Stomach (tissue), 9 donors: ENCODE measurements around the gene GPR52. TPM values are rescaled to one million over a fixed set of nuclear protein-coding genes. Genes with fewer than 3 reads are reported as not detected.

ENCODE experiments used
- DNase-seq, 2 donors: peaks; one replicate each; pipeline versions ENCODE4 v3.0.0 to v3.0.0-alpha.2; 2013 to 2019
- H3K27ac ChIP-seq, 5 donors: fragments of 200-600 bp in 4 of 5; sonication (generic) in 4 of 5; one replicate each; pipeline ENCODE4 v1.5.1; 2013 to 2019; ENCODE audit warnings: mild to moderate bottlenecking in 1 of 5, moderate library complexity in 1 of 5
- H3K27me3 ChIP-seq, 3 donors: fragments of 200-600 bp; sonication (generic); one replicate each; pipeline ENCODE4 v1.5.1; 2017 to 2019; ENCODE audit warnings: mixed run types in 1 of 3
- H3K36me3 ChIP-seq, 4 donors: fragments of 200-600 bp; sonication (generic); 1 replicate in 3 of 4; 2 replicates in 1 of 4; pipeline ENCODE4 v1.5.1; 2016 to 2019
- H3K4me1 ChIP-seq, 4 donors: fragments of 200-600 bp; sonication (generic); one replicate each; pipeline ENCODE4 v1.5.1; 2016 to 2019
- H3K4me3 ChIP-seq, 4 donors: fragments of 200-600 bp; sonication (generic) in 3 of 4; one replicate each; pipeline ENCODE4 v1.5.1; 2016 to 2019; ENCODE audit warnings: mild to moderate bottlenecking in 1 of 4
- H3K9me3 ChIP-seq, 4 donors: fragments of 200-600 bp; sonication (generic); one replicate each; pipeline ENCODE4 v1.5.1; 2016 to 2019
- CTCF ChIP-seq, 7 experiments: fragments of 450-650 bp in 4 of 7; fragments of 200-600 bp in 3 of 7; sonication (generic) in 3 of 7; IDR thresholded peaks; one replicate each; pipeline ENCODE4 v1.5.1; 2016 to 2019; ENCODE audit warnings: antibody characterized with exemption in 7 of 7, control low read depth in 2 of 7, mild to moderate bottlenecking in 1 of 7
- EP300 ChIP-seq: sonication (generic); formaldehyde crosslinking; IDR thresholded peaks from one replicate; pipeline ENCODE4 v1.6.1; 2017; ENCODE audit warnings: antibody characterized with exemption
- POLR2A ChIP-seq, 4 donors: fragments of 450-650 bp; IDR thresholded peaks; one replicate each; pipeline ENCODE4 v1.6.1; 2016; ENCODE audit warnings: antibody characterized with exemption in 4 of 4, control low read depth in 2 of 4, mild to moderate bottlenecking in 1 of 4, moderate library complexity in 1 of 4
- POLR2AphosphoS5 ChIP-seq, 3 donors: sonication (generic); formaldehyde crosslinking; IDR thresholded peaks; one replicate each; pipeline ENCODE4 v1.6.1; 2016; ENCODE audit warnings: antibody characterized with exemption in 3 of 3
- WGBS, 5 donors: extraction: QIAGEN DNeasy Blood & Tissue Kit in 3 of 5; methylation state at CpG; one replicate each; pipeline versions ENCODE4 v1.1.5 to v1.1.7; 2013 to 2018; 5-methylcytosine and 5-hydroxymethylcytosine counted together
- intact Hi-C: fragments of 100-400 bp; cut with DNase I; formaldehyde crosslinking; loops from one replicate; pipeline ENCODE4 v1.15.1; 2023; ENCODE audit warnings: low total_unique reads
- polyA plus RNA-seq, 3 donors: library from polyadenylated mRNA; stranded (reverse); fragments of 200-250 nt; gene quantifications; one replicate each; pipeline ENCODE4 v1.2.3, GENCODE V29; 2013
- total RNA-seq, 5 donors: library from RNA; depleted of rRNA; stranded (reverse); fragments of >200 nt; gene quantifications; one replicate each; pipeline versions ENCODE4 v1.1.0 to v1.2.3, GENCODE V29; 2014 to 2016
- donor health status: healthy with polysubstance abuse.
- donor health status: Bipolar disorder and iron deficiency.
- donor health status: healthy.

GPR52 gene
- total and polyA plus RNA-seq, 8 donors: 3.9 to 7.0 TPM; not detected in 6

GRCh38 chr1:174465855-174466254 lies 18.1 kb downstream of the GPR52 start:
- no peaks in the 10 kb centered on the region for H3K36me3 ChIP-seq
- intact Hi-C loops: no loop called here
- H3K27ac ChIP-seq: no peak overlapping the region
- TF ChIP-seq POLR2A (IDR thresholded peaks at IDR 0.05) (no peak), CTCF (IDR thresholded peaks at IDR 0.05) (no peak), EP300 (no peak), POLR2AphosphoS5 (IDR thresholded peaks at IDR 0.05) (no peak)
- DNase-seq: no peak
- no peaks in the 10 kb centered on the region for H3K9me3 ChIP-seq
- 88 to 99% (median 94%) methylated on average over 2 of the region's 2 CpGs for WGBS, 5 donors
- H3K4me1 ChIP-seq: no peaks in the 10 kb centered on the region
- no peaks in the 10 kb centered on the region for H3K27me3 ChIP-seq
- no peak overlapping the region for H3K4me3 ChIP-seq

- Histone ChIP-seq H3K4me3 (no peak overlapping the region), H3K27me3 (no peaks in the 10 kb centered on the region), H3K4me1 (no peaks in the 10 kb centered on the region), H3K36me3 (no peaks in the 10 kb centered on the region), H3K9me3 (no peaks in the 10 kb centered on the region), H3K27ac (no peak overlapping the region)
- TF ChIP-seq CTCF (IDR thresholded peaks at IDR 0.05) (no peak), EP300 (no peak), POLR2A (IDR thresholded peaks at IDR 0.05) (no peak), POLR2AphosphoS5 (IDR thresholded peaks at IDR 0.05) (no peak)
- intact Hi-C loops: no loop called here
- WGBS, 5 donors: 92 to 98% (median 97%) methylated on average over 8 of the region's 8 CpGs
- DNase-seq: no peak
These were observed 18.8 kb downstream of the GPR52 start for GRCh38 chr1:174466607-174467006.

- intact Hi-C loops: no loop called here
- no peak overlapping the region for H3K27ac ChIP-seq
These were observed 21.3 kb downstream of the GPR52 start for GRCh38 chr1:174469052-174469451.

GRCh38 chr1:174469687-174470086 lies 21.9 kb downstream of the GPR52 start:
- Histone ChIP-seq H3K4me1 (no peaks in the 10 kb centered on the region), H3K4me3 (no peak overlapping the region), H3K27ac (no peak overlapping the region), H3K36me3 (no peaks in the 10 kb centered on the region), H3K27me3 (no peaks in the 10 kb centered on the region), H3K9me3 (no peaks in the 10 kb centered on the region)
- no peak for DNase-seq
- TF ChIP-seq POLR2A (IDR thresholded peaks at IDR 0.05) (no peak), POLR2AphosphoS5 (IDR thresholded peaks at IDR 0.05) (no peak), EP300 (no peak), CTCF (IDR thresholded peaks at IDR 0.05) (no peak)
- 19 to 48% (median 40%) methylated on average over 1 of the region's 1 CpG for WGBS, 5 donors
- intact Hi-C loops: no loop called here

More at GRCh38 chr1:174469052-174469451, 21.3 kb downstream of the GPR52 start:
- Histone ChIP-seq H3K36me3 (no peaks in the 10 kb centered on the region), H3K27me3 (no peaks in the 10 kb centered on the region), H3K4me1 (no peaks in the 10 kb centered on the region), H3K9me3 (no peaks in the 10 kb centered on the region), H3K4me3 (no peak overlapping the region)
- no peak for TF ChIP-seq POLR2A (IDR thresholded peaks at IDR 0.05)
- no peak for TF ChIP-seq CTCF (IDR thresholded peaks at IDR 0.05)
- TF ChIP-seq EP300: no peak
- TF ChIP-seq POLR2AphosphoS5 (IDR thresholded peaks at IDR 0.05): no peak
- DNase-seq: no peak
- 43 to 56% (median 53%) methylated on average over 2 of the region's 2 CpGs for WGBS, 5 donors
